ENCODE results near the gene MED13L.

The MED13L gene

DNA sequence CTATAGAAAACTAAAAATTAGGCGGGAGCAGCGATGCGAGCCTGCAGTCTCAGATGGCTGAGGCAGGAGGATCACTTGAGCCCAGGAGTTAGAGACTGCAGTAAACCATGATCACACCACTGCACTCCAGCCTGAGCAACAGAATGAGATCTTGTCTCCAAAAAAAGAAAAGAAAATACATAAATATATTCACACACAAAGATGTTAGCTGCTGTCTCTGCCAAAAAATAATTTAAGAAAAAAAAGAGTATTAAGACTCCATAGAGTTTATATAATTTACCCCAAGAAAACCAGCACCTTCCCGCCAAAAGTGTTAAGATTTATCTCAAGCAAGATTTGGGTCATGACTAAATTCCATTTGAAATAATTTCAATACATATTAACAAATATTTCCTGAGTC, 102.6 kb downstream of the MED13L start:
- no peak for DNase-seq

- no peak for DNase-seq
Measured at GRCh38 chr12:116174006-116174405, 103.5 kb downstream of the MED13L start.

- DNase-seq: no peak
Measured at GRCh38 chr12:116172224-116172849, 105.2 kb downstream of the MED13L start.

- no peak for DNase-seq
Measured at GRCh38 chr12:116171549-116171948, 105.9 kb downstream of the MED13L start.

- DNase-seq: no peak
Measured at GRCh38 chr12:116169071-116169470, 108.4 kb downstream of the MED13L start.

GRCh38 chr12:116166306-116166705, 111.2 kb downstream of the MED13L start:
- no peak for DNase-seq

DNA sequence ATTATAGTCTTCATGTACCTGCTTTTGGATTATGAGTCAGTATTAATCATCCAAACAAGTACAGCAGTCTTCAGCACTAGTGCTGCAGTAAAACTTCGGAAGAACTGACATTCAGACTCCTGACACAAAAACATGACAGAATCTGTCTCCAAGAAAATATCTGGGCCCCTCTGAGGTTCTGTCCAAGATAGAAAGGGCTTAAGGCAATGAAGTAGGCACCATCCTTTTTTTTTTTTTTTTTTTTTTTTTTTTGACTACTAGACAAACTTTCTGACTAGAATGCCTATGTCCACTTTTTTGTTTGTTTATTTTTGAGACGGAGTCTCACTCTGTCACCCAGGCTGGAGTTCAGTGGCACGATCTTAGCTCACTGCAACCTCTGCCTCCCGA, 112.5 kb downstream of the MED13L start:
- DNase-seq: no peak

- DNase-seq: no peak
Measured at GRCh38 chr12:116164250-116165035, 113.0 kb downstream of the MED13L start.

- no peak for DNase-seq
Measured at GRCh38 chr12:116162071-116162470, 115.4 kb downstream of the MED13L start.

- no peak for DNase-seq
Measured at GRCh38 chr12:116161588-116161987, 115.9 kb downstream of the MED13L start.

- DNase-seq: no peak
Measured at GRCh38 chr12:116160883-116161458, 116.5 kb downstream of the MED13L start.

- DNase-seq: no peak
Measured at GRCh38 chr12:116160231-116160630, 117.3 kb downstream of the MED13L start.

DNA sequence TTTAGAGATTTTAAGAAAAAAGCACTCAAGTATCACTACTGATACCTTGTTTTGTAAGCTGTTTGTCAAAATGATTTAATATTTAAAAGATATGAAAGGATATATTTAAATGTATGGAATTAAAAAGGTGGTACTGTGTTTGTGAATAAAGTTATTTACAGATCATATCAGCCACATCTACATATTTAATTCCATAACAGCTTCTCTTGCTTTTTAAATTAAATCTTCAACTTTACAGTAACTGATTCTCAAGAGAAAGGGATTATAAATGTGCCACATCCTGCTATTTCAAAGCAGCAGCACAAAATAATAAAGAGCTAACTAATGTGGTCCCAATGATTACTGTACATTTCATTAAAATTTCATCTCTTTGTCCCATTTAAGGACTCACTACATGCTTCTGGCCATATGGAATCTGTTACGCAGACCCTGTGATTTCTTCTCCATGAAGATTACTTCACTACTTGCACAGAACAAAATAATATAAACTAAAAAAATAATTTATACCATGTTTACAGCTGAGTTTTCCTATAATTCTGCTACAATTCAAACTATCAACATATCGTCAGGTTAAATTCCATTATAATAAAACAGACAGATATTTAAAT, 117.8 kb downstream of the MED13L start:
- no peak for DNase-seq

- no peak for DNase-seq
Measured at GRCh38 chr12:116159175-116159574, 118.3 kb downstream of the MED13L start.

DNA sequence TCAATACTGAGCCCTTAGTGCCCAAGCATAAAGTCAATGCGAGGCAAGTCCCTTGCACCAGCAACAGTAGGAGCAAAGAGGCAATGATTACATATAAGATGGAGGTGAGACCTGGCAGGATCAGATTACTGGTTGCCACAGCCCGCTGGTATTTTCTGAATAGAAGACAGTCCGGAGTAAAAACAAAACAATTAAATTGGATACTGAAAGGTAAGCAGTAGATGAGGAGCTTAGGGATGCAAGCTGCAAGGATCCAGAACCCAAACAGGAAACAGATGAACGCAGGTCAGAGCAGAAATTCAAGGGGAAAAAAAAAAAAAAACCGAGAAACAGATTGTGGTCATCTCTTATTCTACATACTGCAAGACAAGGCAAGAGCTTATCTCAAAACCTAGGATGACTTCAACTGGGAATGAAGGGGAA, 119.6 kb downstream of the MED13L start:
- no peak for DNase-seq

DNA sequence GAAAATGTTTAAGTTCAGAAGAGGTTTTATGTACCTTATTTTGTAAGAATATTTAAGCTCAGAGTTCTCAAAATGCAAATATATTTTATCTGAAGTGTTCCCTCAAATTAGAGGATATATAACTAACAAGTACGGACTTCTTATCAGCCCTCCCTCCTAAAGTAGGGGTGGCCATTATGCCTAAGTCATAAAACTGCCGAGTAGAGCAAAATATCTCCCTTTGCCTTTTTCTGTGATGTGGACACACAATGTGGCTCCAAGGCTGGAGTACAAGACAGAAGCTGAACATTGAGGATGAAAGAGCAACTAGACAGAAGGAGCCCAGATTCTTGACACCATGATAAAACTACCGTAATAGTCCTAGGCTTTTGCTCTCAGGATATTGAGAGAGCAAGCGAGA, 120.9 kb downstream of the MED13L start:
- no peak for DNase-seq

- no peak for DNase-seq
Measured at GRCh38 chr12:116155383-116155782, 122.1 kb downstream of the MED13L start.

DNA sequence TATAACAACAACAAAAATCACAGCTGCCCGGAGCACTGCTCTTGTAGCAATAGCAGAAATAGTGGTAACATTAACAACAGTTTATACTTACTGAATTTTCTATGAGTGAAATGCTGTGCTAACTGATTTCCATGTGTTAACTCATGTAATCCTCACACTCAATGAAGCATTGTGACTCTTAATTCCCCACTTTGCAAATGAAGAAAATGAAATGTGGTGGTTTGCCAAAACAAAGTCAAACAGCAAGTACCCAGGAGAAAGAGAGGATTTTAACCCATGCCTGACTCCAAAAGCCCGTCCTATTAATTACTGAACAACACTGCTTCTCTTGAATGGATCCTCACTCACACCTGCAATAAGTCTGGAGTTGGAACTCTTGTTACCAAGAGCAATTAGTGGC, 123.5 kb downstream of the MED13L start:
- no peak for DNase-seq

GRCh38 chr12:116153113-116153512, 124.4 kb downstream of the MED13L start:
- DNase-seq: no peak

DNA sequence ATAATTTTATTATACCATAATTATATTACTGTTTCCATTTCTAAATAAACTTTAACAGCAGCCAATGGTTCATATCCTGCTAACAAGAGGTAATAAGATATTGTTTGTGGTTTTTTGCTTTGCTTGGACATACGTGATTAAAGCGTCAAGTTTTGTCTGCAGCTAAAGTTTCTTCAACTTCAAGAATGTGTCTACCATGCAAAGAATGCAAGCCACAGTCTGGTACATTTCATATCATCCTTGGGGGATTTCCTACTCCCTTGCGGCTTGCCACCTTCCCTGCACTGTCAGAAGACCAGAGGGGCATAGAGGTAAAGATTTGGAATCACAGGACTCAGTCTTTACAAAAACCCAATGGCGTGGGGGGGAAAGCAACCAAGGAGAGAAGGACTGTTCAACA, 125.2 kb downstream of the MED13L start:
- DNase-seq: no peak

DNA sequence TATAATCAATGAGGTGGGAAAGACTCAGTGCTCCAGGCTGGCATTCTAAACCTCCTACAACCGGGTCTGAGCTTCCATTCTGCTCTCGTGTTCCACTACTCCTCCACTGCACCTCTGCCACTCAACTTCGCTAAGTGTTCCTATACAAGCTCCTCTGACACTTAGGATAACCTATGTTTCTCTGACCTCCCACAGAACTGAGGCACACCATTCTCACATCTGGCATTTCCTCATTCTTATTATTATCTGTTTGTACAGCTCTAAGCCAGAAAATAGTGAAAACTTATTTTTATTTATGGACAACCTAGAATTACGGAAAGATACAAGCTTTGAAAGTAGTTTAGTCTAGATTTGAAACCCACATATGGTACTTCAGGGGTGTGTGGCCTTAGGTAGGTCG, 127.0 kb downstream of the MED13L start:
- no peak for DNase-seq

DNA sequence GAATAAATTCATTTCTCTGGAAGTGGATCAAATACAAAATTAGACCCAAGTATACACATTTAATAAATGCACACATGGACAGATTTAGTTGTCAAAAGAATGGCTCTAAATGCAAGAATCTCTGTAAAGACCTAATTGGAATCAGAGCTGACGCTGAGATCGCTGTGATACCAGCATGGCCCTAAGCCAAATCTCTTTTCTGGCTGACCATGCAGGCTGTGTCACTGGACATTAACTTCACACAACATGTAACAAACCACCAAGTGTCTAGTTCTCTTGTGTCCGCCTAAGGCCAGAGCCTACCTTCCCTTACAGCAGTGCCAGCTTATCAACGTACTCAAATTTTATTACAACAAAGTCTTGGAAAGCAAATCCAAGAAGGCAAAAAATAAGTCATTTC, 127.5 kb downstream of the MED13L start:
- no peak for DNase-seq

- DNase-seq: no peak
Measured at GRCh38 chr12:116148844-116149243, 128.6 kb downstream of the MED13L start.

DNA sequence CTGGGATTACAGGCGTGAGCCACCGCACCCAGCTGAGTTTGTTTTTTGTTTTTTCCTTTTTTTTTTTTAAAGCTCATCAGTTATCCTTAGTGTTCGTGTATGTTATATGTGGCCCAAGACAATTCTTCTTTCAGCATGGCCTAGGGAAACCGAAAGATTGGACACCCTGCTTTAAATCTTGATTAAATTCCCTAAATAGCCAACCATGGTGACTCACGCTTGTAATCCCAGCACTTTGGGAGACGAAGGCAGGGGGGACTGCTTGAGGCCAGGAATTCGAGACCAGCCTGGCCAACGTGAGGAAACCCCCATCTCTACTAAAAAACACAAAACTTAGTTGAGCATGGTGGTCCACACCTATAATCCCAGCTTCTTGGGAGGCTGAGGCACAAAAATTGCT, 131.1 kb downstream of the MED13L start:
- DNase-seq: no peak
